Neural crest cell (in vitro differentiated cells): ENCODE measurements around the gene DNPH1. TPM values are rescaled to one million over a fixed set of nuclear protein-coding genes. Genes with fewer than 3 reads are reported as not detected.

Experiments used
- DNase-seq: peaks from one replicate; pipeline ENCODE4 v3.0.0; 2021; ENCODE audit warnings: low read depth, mixed read lengths, low spot score
- H3K27ac Mint-ChIP-seq: one replicate; pipeline ENCODE4 v1.8.0; 2021; ENCODE audit warnings: mild to moderate bottlenecking, mixed read lengths; ENCODE audit not compliant: unreplicated experiment
- H3K27me3 Mint-ChIP-seq: 2 replicates; pipeline ENCODE4 v1.8.0; 2021; ENCODE audit warnings: low read depth, mild to moderate bottlenecking, mixed read lengths
- H3K36me3 Mint-ChIP-seq: 2 replicates; pipeline ENCODE4 v1.8.0; 2021; ENCODE audit warnings: low read depth, mild to moderate bottlenecking, mixed read lengths
- H3K4me1 Mint-ChIP-seq: 2 replicates; pipeline ENCODE4 v1.8.0; 2021; ENCODE audit warnings: mixed read lengths
- H3K4me3 Mint-ChIP-seq: one replicate; pipeline ENCODE4 v1.8.0; 2021; ENCODE audit warnings: mild to moderate bottlenecking, mixed read lengths
- H3K9me3 Mint-ChIP-seq: 2 replicates; pipeline ENCODE4 v1.8.0; 2021; ENCODE audit warnings: mixed read lengths
- total RNA-seq: library from RNA; stranded (reverse); gene quantifications from 2 replicates; pipeline ENCODE4 v1.2.1, GENCODE V29; 2021
- TF ChIP-seq, protein P1 (sequence below): fragments of 200-600 bp; sonication (generic); conservative IDR thresholded peaks from 2 replicates; pipeline ENCODE4 v1.5.0; 2021; ENCODE audit warnings: antibody characterized with exemption, mild to moderate bottlenecking

DNPH1 gene
- total RNA-seq, 1 donor from 2014 or later = 50.3 TPM

DNA sequence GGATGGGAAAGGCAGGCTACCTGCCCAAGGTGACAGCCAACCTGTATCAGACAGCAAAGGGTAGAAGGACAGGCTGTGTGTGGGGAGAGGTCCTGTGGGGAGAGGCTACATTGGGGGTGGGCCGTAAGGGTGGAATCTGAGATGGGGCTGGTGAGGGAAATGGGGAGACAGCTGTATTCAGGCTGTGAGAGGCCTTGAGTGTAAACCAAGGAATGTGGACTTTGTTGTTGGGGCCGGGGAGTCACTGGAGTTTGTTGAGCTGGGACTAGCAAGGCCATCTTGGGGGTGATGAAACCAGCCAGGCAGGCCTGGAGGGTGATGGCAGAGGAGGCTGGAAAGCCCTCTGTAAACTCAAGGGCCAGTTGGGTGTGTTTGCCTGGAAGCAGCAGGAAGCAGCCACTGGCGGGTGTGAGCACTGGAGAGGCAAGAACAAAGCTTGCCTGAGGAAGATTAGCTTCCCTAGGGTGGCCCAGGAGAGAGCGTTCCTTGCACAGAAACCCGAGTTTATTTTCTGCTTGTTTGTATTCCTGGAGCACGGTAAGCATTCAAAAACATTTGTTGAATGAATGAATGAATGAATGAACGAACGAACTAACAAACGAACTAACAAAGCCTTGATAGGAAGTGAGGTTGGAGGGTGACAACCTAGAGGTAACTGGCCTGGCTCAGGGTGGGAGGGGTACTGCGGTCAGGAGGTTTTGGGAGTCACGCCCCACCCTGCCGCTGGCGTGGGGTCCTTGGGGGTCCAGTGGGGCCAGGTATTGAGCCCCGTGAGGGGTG lies 32.9 kb upstream of the DNPH1 start:
- TF ChIP-seq, protein P1, sequence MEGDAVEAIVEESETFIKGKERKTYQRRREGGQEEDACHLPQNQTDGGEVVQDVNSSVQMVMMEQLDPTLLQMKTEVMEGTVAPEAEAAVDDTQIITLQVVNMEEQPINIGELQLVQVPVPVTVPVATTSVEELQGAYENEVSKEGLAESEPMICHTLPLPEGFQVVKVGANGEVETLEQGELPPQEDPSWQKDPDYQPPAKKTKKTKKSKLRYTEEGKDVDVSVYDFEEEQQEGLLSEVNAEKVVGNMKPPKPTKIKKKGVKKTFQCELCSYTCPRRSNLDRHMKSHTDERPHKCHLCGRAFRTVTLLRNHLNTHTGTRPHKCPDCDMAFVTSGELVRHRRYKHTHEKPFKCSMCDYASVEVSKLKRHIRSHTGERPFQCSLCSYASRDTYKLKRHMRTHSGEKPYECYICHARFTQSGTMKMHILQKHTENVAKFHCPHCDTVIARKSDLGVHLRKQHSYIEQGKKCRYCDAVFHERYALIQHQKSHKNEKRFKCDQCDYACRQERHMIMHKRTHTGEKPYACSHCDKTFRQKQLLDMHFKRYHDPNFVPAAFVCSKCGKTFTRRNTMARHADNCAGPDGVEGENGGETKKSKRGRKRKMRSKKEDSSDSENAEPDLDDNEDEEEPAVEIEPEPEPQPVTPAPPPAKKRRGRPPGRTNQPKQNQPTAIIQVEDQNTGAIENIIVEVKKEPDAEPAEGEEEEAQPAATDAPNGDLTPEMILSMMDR = no peak
- no peak overlapping the region for H3K4me3 Mint-ChIP-seq
- H3K9me3 Mint-ChIP-seq = no peaks in the 10 kb centered on the region
- no peaks in the 10 kb centered on the region for H3K36me3 Mint-ChIP-seq
- peak overlapping the region; percentile 95 for H3K27ac Mint-ChIP-seq
- H3K27me3 Mint-ChIP-seq = no peaks in the 10 kb centered on the region
- H3K4me1 Mint-ChIP-seq = no peaks in the 10 kb centered on the region
- DNase-seq = no peak

DNA sequence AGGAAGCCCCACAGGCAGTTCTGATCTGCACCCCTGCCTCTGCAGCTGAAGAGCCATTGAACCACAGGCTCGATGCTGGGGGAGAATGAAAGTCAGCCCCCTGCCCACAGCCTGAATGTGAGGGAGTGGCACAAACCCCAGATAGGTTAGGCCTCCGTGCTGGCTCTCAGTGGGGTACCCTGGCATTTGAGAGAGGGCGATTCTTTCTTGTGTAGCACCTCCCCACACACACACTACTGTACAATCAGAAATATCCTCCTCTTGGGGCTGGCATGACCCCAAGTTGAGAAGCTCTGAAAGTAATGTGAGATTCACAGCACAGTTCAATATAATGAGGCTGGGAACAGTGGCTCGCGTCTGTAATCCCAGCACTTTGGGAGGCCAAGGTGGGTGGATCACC lies 31.9 kb upstream of the DNPH1 start:
- Mint-ChIP-seq H3K4me1 (no peaks in the 10 kb centered on the region), H3K27me3 (no peaks in the 10 kb centered on the region), H3K36me3 (no peaks in the 10 kb centered on the region), H3K4me3 (no peak overlapping the region), H3K27ac (no peak overlapping the region), H3K9me3 (no peaks in the 10 kb centered on the region)
- TF ChIP-seq, protein P1 = no peak
- DNase-seq = no peak

DNA sequence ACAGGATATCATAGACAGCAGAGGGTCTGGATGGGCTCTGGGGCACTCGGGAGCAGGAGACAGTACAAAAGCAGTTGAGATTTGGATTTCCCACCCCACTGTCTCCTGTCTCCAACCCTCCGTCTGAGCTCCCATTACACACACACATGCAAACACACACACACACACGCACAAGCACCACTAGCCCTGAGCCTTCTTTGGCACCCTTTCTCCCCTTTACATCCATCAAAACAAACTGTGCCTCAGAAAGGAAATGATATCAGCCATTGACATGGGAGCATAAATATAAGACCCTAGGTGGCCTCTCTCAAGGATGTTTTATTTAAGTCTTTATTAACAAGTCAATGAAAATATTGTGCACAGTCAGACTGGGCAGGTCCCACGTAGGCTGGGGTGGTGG lies 31.5 kb upstream of the DNPH1 start:
- H3K9me3 Mint-ChIP-seq = no peaks in the 10 kb centered on the region

DNA sequence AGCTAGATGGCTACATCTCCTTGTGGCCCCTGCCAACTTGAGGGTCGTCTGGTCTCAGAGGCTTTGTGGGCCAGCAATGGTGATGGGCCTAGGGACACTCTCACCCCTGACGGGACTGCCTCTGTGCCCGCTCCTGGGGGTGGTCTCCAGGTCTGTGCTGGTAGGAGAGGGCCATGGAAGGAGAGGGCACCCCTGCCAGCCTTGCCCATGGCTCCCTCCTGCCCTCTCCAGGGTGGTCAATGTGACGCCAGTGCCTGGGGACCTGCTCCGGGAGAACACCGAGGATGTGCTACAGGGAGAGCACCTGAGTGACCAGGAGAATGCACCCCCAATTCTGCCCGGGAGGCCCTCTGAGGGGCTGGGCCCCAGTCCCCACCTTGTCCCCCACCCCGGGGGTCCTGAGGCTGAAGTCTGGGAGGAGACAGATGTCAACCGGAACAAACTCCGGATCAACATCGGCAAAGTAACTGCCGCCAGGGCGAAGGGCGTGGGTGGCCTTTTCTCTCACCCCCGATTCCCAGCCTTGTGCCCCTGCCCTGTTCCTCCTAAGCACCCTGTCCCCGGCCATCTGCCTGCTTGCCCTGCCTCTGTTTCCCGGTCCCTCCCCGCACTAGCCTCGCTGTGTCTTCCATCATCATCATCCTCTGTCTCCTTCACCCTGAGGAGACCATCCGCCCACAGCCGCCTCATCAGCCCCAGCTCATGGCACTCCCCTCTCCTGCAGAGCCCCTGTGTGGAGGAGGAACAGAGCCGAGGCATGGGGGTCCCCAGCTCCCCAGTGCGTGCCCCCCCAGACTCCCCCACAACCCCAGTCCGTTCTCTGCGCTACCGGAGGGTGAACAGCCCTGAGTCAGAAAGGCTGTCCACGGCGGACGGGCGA lies 29.8 kb upstream of the DNPH1 start:
- Mint-ChIP-seq H3K4me3 (no peak overlapping the region), H3K27ac (no peak overlapping the region), H3K4me1 (no peaks in the 10 kb centered on the region), H3K9me3 (no peaks in the 10 kb centered on the region), H3K36me3 (no peaks in the 10 kb centered on the region), H3K27me3 (no peaks in the 10 kb centered on the region)
- no peak for DNase-seq
- TF ChIP-seq, protein P1 = no peak

More for the DNA sequence above, 31.5 kb upstream of the DNPH1 start:
- no peaks in the 10 kb centered on the region for H3K36me3 Mint-ChIP-seq
- no peaks in the 10 kb centered on the region for H3K4me1 Mint-ChIP-seq
- H3K27me3 Mint-ChIP-seq = no peaks in the 10 kb centered on the region
- no peak overlapping the region for H3K4me3 Mint-ChIP-seq
- DNase-seq = no peak
- H3K27ac Mint-ChIP-seq = no peak overlapping the region
- TF ChIP-seq, protein P1 = no peak

DNA sequence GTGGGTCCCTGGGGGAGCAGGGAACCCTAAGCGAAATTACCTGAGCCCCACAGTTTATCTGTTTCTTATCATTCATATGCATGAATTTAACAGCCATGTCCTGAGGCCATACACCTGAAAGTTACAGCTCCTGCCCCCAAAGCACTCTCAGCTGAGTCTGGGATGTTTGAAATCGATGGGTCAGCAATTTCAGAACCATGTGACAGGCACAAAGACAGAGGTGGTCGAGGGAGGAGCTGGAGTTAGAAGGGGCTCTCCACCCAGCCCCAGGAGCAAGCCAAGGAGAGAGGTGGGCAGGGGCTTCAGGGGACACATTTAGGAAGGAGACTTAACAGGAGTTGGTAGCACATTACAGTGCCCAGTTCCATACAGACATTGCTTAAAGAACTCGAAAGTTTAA lies 28.9 kb upstream of the DNPH1 start:
- Mint-ChIP-seq H3K27ac (no peak overlapping the region), H3K9me3 (no peaks in the 10 kb centered on the region), H3K36me3 (no peaks in the 10 kb centered on the region), H3K27me3 (no peaks in the 10 kb centered on the region), H3K4me1 (no peaks in the 10 kb centered on the region), H3K4me3 (no peak overlapping the region)
- no peak for DNase-seq
- TF ChIP-seq, protein P1 = no peak
